Dendritic cell treated with granulocyte-macrophage colony-stimulating factor and Interleukin-4, amounts not matched to agents 40 ng/mL and 50 ng/mL, for 4 days (primary cell): ENCODE data around the gene PRPF38A.

ENCODE experiments used
- H3K27ac Mint-ChIP-seq: one replicate; pipeline ENCODE4 v1.8.0; 2022; ENCODE audit warnings: mild to moderate bottlenecking, mixed read lengths
- H3K27me3 Mint-ChIP-seq: one replicate; pipeline ENCODE4 v1.8.0; 2022; ENCODE audit warnings: mild to moderate bottlenecking, mixed read lengths
- H3K36me3 Mint-ChIP-seq: one replicate; pipeline ENCODE4 v1.8.0; 2022; ENCODE audit warnings: low read depth, mixed read lengths
- H3K4me1 Mint-ChIP-seq: one replicate; pipeline ENCODE4 v1.8.0; 2022; ENCODE audit warnings: low read depth, mixed read lengths
- H3K4me3 Mint-ChIP-seq: one replicate; pipeline ENCODE4 v1.8.0; 2022; ENCODE audit warnings: mild to moderate bottlenecking, moderate library complexity, mixed read lengths
- H3K9me3 Mint-ChIP-seq: one replicate; pipeline ENCODE4 v1.8.0; 2022; ENCODE audit warnings: mixed read lengths
- intact Hi-C: fragments of 100-400 bp; cut with micrococcal nuclease; formaldehyde crosslinking; loops from one replicate; pipeline ENCODE4 v1.15.0; 2022

The PRPF38A gene, protein sequence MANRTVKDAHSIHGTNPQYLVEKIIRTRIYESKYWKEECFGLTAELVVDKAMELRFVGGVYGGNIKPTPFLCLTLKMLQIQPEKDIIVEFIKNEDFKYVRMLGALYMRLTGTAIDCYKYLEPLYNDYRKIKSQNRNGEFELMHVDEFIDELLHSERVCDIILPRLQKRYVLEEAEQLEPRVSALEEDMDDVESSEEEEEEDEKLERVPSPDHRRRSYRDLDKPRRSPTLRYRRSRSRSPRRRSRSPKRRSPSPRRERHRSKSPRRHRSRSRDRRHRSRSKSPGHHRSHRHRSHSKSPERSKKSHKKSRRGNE

GRCh38 chr1:52404116-52404974 is at the start of gene PRPF38A, which contains the start of gene ORC1:
Gene PRPF38A (plus strand): TSS chr1:52404602. CDS start chr1:52404750, 148 bp downstream.
Gene ORC1 (minus strand): TSS chr1:52404423. CDS start chr1:52402223, 2,200 bp downstream.
- H3K9me3 Mint-ChIP-seq: no peaks in the 10 kb centered on the region
- no peaks in the 10 kb centered on the region for H3K27me3 Mint-ChIP-seq
- H3K27ac Mint-ChIP-seq: peak within 1 kb of the TSS; percentile 88
- H3K4me1 Mint-ChIP-seq: peaks cover 33% of the 10 kb centered on the region
- H3K36me3 Mint-ChIP-seq: peaks cover 56% of the 10 kb centered on the region
- intact Hi-C loops: loop anchor here (1.0 to 5.0 kb wide), 2 partner anchors 39 to 347 kb away; partner anchors contain the start of genes BTF3L4 and TXNDC12
- H3K4me3 Mint-ChIP-seq: peak within 1 kb of the TSS; percentile 99

GRCh38 chr1:52355436-52355835 is 49.0 kb upstream of the PRPF38A start:
- Mint-ChIP-seq H3K4me1 (peaks cover 7% of the 10 kb centered on the region), H3K27me3 (no peaks in the 10 kb centered on the region), H3K27ac (no peak overlapping the region), H3K9me3 (no peaks in the 10 kb centered on the region), H3K36me3 (peaks cover 95% of the 10 kb centered on the region), H3K4me3 (no peak overlapping the region)
- intact Hi-C loops: no loop called here

- no peak overlapping the region for H3K4me3 Mint-ChIP-seq
- peaks cover 97% of the 10 kb centered on the region for H3K36me3 Mint-ChIP-seq
- intact Hi-C loops: no loop called here
- peaks cover 7% of the 10 kb centered on the region for H3K4me1 Mint-ChIP-seq
- no peaks in the 10 kb centered on the region for H3K27me3 Mint-ChIP-seq
- no peak overlapping the region for H3K27ac Mint-ChIP-seq
- no peaks in the 10 kb centered on the region for H3K9me3 Mint-ChIP-seq
These were observed 48.4 kb upstream of the PRPF38A start for GRCh38 chr1:52355847-52356505.

DNA sequence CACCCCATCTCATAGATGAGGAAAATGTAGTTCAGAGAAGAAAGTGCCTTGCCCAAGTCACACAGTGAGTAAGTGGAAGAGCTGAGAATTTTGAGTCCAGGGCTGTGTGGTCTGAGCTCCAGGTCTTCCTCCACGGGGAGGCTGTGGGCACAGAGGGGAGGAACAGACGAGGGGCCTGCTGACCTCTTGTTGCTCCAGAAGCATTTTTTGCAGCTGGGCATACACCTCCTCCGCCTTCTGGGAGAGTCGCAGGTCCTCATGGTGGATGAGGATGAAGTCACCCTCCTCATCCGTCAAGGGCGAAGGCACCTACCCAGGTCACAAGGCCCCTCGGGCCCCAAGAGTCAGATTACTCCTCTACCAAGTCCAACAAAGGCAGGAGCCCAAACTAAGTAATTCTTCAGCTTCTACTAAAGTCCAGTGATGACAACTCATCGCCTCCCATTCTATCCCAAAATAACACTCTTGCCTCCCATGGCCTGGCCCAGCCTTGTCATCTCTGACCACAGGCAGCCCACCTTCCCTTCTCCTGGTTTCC is 47.5 kb upstream of the PRPF38A start:
- peaks cover 97% of the 10 kb centered on the region for H3K36me3 Mint-ChIP-seq
- no peaks in the 10 kb centered on the region for H3K27me3 Mint-ChIP-seq
- H3K4me3 Mint-ChIP-seq: no peak overlapping the region
- intact Hi-C loops: no loop called here
- H3K9me3 Mint-ChIP-seq: no peaks in the 10 kb centered on the region
- H3K27ac Mint-ChIP-seq: no peak overlapping the region
- peaks cover 7% of the 10 kb centered on the region for H3K4me1 Mint-ChIP-seq

DNA sequence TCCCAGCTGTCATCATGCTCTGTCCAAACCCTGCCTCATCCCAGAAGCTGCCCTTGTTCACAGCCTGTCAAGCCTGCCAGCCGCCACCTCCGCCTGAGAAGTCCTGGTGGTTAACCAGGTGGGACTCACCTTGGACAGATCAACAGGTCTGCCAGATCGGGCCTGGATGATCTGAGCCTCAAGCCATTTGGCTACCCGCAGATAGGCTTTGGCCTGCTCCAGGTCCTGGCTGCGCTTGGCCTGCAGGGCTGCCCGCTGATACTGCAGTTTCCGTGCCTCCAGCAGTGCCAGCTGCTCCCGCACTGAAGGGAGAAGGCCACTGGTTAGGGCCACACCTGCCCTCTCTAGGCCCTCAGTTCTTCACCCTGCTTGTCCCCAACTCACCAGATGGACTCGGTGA is 47.0 kb upstream of the PRPF38A start:
- H3K9me3 Mint-ChIP-seq: no peaks in the 10 kb centered on the region
- peaks cover 100% of the 10 kb centered on the region for H3K36me3 Mint-ChIP-seq
- intact Hi-C loops: no loop called here
- H3K27ac Mint-ChIP-seq: no peak overlapping the region
- H3K4me1 Mint-ChIP-seq: peaks cover 7% of the 10 kb centered on the region
- H3K27me3 Mint-ChIP-seq: no peaks in the 10 kb centered on the region
- H3K4me3 Mint-ChIP-seq: no peak overlapping the region

GRCh38 chr1:52358851-52359497 is 45.4 kb upstream of the PRPF38A start:
- intact Hi-C loops: no loop called here
- Mint-ChIP-seq H3K4me3 (no peak overlapping the region), H3K27ac (no peak overlapping the region), H3K36me3 (peaks cover 100% of the 10 kb centered on the region), H3K4me1 (peaks cover 2% of the 10 kb centered on the region), H3K9me3 (no peaks in the 10 kb centered on the region), H3K27me3 (no peaks in the 10 kb centered on the region)

GRCh38 chr1:52359676-52360594 is 44.5 kb upstream of the PRPF38A start:
- Mint-ChIP-seq H3K4me3 (no peak overlapping the region), H3K4me1 (peaks cover 9% of the 10 kb centered on the region), H3K27me3 (no peaks in the 10 kb centered on the region), H3K36me3 (peaks cover 95% of the 10 kb centered on the region), H3K9me3 (no peaks in the 10 kb centered on the region), H3K27ac (no peak overlapping the region)
- intact Hi-C loops: loop anchor here (10.0 kb wide), 2 partner anchors 305 to 325 kb away; partner anchors contain the start of genes BTF3L4 and TXNDC12

DNA sequence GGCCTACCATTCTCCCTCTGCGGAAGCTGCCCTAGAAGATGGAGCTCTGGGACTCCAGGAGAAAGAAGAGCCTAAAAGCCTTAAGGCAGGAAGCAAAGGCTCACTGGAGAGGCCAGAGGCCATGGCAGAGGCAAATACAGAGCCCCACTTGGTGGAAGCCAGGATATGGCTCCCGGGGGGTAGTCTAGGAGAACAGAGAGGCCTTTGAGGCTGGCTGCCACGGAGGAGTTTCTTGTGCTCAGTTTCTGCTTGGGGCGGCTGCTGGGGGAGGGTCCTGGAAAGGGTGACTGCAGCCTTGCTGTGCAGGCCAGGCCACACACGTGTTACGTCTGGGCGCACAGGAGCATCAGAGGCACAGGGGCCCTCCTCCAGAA is 43.8 kb upstream of the PRPF38A start:
- no peaks in the 10 kb centered on the region for H3K27me3 Mint-ChIP-seq
- peaks cover 95% of the 10 kb centered on the region for H3K36me3 Mint-ChIP-seq
- H3K4me3 Mint-ChIP-seq: no peak overlapping the region
- no peaks in the 10 kb centered on the region for H3K9me3 Mint-ChIP-seq
- peaks cover 16% of the 10 kb centered on the region for H3K4me1 Mint-ChIP-seq
- intact Hi-C loops: loop anchor here (10.0 kb wide), 2 partner anchors 306 to 324 kb away; partner anchors contain the start of genes BTF3L4 and TXNDC12
- H3K27ac Mint-ChIP-seq: no peak overlapping the region

DNA sequence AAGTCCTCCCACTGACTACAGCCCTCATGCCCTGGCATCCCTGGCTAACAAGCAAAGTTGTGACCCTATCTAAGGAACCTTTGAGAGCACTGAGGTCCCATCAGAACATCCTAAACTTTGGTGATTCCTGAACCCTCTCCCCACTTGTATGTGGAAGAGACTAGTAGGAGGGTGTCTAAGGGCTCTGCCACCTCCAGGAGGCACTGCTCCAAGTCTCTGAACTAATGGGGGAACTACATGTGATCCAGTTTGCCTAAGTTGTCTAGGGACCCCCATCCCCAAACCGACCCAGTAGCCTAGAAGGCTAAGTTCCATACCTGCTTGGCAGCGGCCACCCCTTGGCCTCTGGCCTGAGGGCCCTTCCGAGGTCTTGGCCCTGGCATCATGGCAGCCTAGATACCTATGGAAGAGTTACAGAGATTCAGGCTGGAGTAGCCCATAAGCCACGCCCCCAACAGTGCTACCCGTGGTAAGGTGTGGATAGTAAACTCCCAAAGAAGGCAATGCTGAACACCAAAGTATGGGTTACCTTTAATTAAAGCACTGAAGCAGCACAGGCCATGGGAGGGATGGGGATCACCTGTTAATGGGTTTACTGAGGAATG is 40.1 kb upstream of the PRPF38A start:
- H3K4me1 Mint-ChIP-seq: peaks cover 31% of the 10 kb centered on the region
- peaks cover 19% of the 10 kb centered on the region for H3K27me3 Mint-ChIP-seq
- peak overlapping the region; percentile 99 for H3K27ac Mint-ChIP-seq
- intact Hi-C loops: loop anchor here (10.0 kb wide), 2 partner anchors 310 to 320 kb away; partner anchors contain the start of genes BTF3L4 and TXNDC12
- peaks cover 65% of the 10 kb centered on the region for H3K36me3 Mint-ChIP-seq
- H3K4me3 Mint-ChIP-seq: peak overlapping the region; percentile 20
- H3K9me3 Mint-ChIP-seq: no peaks in the 10 kb centered on the region

- peaks cover 19% of the 10 kb centered on the region for H3K27me3 Mint-ChIP-seq
- peak overlapping the region; percentile 96 for H3K4me3 Mint-ChIP-seq
- intact Hi-C loops: loop anchor here (1.0 to 10.0 kb wide), 4 partner anchors 39 to 320 kb away; partner anchors contain the start of genes BTF3L4, ORC1, PRPF38A and TUT4
- peak overlapping the region; percentile 99 for H3K27ac Mint-ChIP-seq
- peaks cover 31% of the 10 kb centered on the region for H3K4me1 Mint-ChIP-seq
- H3K36me3 Mint-ChIP-seq: peaks cover 56% of the 10 kb centered on the region
- no peaks in the 10 kb centered on the region for H3K9me3 Mint-ChIP-seq
These were observed 39.2 kb upstream of the PRPF38A start for GRCh38 chr1:52365071-52365745.

GRCh38 chr1:52365746-52366516 is 38.5 kb upstream of the PRPF38A start, which contains the start of gene CC2D1B:
Gene CC2D1B (minus strand): TSS chr1:52366205. CDS start chr1:52364620, 1,585 bp downstream.
- Mint-ChIP-seq H3K27me3 (peaks cover 19% of the 10 kb centered on the region), H3K9me3 (no peaks in the 10 kb centered on the region), H3K36me3 (peaks cover 49% of the 10 kb centered on the region), H3K4me1 (peaks cover 31% of the 10 kb centered on the region), H3K27ac (peak within 1 kb of the TSS; percentile 99), H3K4me3 (peak within 1 kb of the TSS; percentile 96)
- intact Hi-C loops: loop anchor here (1.0 to 10.0 kb wide), 4 partner anchors 38 to 319 kb away; partner anchors contain the start of genes BTF3L4, ORC1, PRPF38A and TUT4
